Measurements from ENCODE around the gene POGK.

POGK gene

DNA sequence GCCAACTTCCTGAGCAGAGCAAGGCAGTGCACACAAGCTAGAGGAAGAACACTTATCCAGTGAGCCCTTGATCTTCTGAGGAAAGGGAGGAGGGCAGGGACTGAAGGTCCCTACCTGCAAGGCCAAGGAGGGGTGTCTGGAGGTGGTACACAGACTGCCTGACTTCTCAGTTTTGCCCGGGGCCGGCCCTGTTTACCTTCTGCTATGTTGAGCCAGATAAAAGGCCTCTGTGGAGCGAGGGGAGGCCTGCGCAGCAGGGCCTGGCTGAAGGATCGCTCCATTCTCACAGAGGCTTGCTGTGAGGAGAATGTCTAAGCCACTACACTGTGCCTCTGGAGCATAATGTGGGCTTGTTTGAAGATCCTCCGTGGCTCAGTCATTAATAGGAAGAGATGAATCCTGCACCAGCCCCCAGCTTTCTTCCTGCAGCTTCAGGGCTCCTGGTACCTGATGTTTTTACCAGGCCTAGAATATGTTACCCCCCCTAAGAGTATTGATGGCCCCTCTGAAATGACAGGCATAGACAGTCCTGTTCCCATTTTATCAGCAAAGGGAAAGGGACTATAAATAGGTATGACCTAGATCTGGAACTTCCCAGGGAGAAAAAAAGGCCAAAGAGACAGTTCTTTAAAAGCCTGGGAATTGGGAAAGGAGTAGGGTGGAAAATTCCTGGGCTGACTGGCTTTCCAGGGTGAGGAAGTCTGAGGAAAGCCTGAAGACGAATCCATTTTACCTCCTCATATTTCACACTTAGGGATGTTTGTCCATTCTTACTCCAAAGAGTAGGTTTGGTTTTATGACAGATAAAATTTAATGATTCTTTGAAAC lies 4.7 kb downstream of the POGK start:
- TF ChIP-seq CREB1 (IDR thresholded peaks at IDR 0.05; ENCODE audit: low read depth), result no peak
- no peak for TF ChIP-seq TCF12 (IDR thresholded peaks at IDR 0.05; ENCODE audit: low read depth)
- no peak for TF ChIP-seq YY1 (IDR thresholded peaks at IDR 0.05; ENCODE audit: low read depth)
- no peak for TF ChIP-seq FOXM1 (IDR thresholded peaks at IDR 0.05; ENCODE audit: borderline replicate concordance, low read depth)
- TF ChIP-seq ZBTB7A (IDR thresholded peaks at IDR 0.05; ENCODE audit: low read depth), result no peak
- TF ChIP-seq CEBPB (IDR thresholded peaks at IDR 0.05), result no peak

DNA sequence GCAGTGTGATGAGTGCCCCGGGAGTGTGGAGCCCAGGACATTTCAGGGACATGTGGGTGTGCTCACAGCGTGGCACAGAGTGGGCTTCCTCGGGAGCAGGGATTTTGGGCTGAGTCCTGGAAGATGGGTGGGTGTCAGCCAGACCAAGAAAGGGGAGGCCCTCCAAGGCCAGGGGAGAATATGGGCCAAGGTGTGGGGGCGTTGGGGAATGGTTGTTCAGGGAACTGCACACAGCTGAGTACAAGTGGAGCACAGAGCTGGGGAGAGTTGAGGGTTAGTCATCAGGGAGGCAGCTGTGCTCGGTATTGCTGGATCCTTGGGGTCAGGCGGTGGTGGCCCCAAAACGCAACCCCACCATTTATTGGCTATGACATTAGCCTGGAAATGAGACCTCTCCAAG lies 5.5 kb downstream of the POGK start:
- TF ChIP-seq RAD21 (IDR thresholded peaks at IDR 0.05; ENCODE audit: low read depth) (no peak), FOXM1 (IDR thresholded peaks at IDR 0.05; ENCODE audit: borderline replicate concordance, low read depth) (no peak), TAF1 (IDR thresholded peaks at IDR 0.05; ENCODE audit: low read depth) (no peak), NFIC (IDR thresholded peaks at IDR 0.05) (no peak), TEAD4 (IDR thresholded peaks at IDR 0.05) (no peak), CEBPB (IDR thresholded peaks at IDR 0.05) (no peak), EP300 (IDR thresholded peaks at IDR 0.05; ENCODE audit: borderline replicate concordance) (no peak), CREB1 (IDR thresholded peaks at IDR 0.05; ENCODE audit: low read depth) (no peak)
- TF ChIP-seq, protein P1, sequence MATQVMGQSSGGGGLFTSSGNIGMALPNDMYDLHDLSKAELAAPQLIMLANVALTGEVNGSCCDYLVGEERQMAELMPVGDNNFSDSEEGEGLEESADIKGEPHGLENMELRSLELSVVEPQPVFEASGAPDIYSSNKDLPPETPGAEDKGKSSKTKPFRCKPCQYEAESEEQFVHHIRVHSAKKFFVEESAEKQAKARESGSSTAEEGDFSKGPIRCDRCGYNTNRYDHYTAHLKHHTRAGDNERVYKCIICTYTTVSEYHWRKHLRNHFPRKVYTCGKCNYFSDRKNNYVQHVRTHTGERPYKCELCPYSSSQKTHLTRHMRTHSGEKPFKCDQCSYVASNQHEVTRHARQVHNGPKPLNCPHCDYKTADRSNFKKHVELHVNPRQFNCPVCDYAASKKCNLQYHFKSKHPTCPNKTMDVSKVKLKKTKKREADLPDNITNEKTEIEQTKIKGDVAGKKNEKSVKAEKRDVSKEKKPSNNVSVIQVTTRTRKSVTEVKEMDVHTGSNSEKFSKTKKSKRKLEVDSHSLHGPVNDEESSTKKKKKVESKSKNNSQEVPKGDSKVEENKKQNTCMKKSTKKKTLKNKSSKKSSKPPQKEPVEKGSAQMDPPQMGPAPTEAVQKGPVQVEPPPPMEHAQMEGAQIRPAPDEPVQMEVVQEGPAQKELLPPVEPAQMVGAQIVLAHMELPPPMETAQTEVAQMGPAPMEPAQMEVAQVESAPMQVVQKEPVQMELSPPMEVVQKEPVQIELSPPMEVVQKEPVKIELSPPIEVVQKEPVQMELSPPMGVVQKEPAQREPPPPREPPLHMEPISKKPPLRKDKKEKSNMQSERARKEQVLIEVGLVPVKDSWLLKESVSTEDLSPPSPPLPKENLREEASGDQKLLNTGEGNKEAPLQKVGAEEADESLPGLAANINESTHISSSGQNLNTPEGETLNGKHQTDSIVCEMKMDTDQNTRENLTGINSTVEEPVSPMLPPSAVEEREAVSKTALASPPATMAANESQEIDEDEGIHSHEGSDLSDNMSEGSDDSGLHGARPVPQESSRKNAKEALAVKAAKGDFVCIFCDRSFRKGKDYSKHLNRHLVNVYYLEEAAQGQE (IDR thresholded peaks at IDR 0.05; ENCODE audit: low read depth), result no peak

DNA sequence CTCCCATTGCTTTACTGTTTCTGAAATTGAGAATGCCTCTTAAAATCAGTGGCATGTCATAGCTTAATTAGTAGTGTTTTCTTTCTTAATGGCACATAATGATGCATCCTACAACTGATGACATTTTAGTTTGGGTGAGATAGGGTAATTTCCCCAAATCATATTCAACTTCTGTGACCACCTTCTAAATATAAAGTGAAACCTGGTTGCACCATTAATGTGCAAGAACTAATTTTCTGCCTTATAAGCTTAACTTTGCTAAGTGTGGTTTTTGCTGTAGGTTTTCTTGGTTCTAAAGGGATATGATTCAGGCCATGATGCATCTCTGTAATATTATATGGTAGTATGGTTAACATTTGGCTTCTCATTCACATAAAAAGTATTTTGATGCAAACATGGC lies 8.9 kb downstream of the POGK start:
- TF ChIP-seq FOXM1 (IDR thresholded peaks at IDR 0.05; ENCODE audit: borderline replicate concordance, low read depth) (no peak), RAD21 (IDR thresholded peaks at IDR 0.05; ENCODE audit: low read depth) (no peak), NFIC (IDR thresholded peaks at IDR 0.05) (no peak), CREB1 (IDR thresholded peaks at IDR 0.05; ENCODE audit: low read depth) (no peak), EP300 (IDR thresholded peaks at IDR 0.05; ENCODE audit: borderline replicate concordance) (no peak), CEBPB (IDR thresholded peaks at IDR 0.05) (no peak), TCF12 (IDR thresholded peaks at IDR 0.05; ENCODE audit: low read depth) (no peak), TEAD4 (IDR thresholded peaks at IDR 0.05) (no peak), YY1 (IDR thresholded peaks at IDR 0.05; ENCODE audit: low read depth) (no peak), TAF1 (IDR thresholded peaks at IDR 0.05; ENCODE audit: low read depth) (no peak), ZBTB7A (IDR thresholded peaks at IDR 0.05; ENCODE audit: low read depth) (no peak), EGR1 (IDR thresholded peaks at IDR 0.05) (no peak)
- TF ChIP-seq, protein P2, sequence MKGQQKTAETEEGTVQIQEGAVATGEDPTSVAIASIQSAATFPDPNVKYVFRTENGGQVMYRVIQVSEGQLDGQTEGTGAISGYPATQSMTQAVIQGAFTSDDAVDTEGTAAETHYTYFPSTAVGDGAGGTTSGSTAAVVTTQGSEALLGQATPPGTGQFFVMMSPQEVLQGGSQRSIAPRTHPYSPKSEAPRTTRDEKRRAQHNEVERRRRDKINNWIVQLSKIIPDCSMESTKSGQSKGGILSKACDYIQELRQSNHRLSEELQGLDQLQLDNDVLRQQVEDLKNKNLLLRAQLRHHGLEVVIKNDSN (IDR thresholded peaks at IDR 0.05), result no peak
- TF ChIP-seq, protein P3, sequence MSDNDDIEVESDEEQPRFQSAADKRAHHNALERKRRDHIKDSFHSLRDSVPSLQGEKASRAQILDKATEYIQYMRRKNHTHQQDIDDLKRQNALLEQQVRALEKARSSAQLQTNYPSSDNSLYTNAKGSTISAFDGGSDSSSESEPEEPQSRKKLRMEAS (IDR thresholded peaks at IDR 0.05), result no peak
- TF ChIP-seq, protein P1 (IDR thresholded peaks at IDR 0.05; ENCODE audit: low read depth), result no peak

DNA sequence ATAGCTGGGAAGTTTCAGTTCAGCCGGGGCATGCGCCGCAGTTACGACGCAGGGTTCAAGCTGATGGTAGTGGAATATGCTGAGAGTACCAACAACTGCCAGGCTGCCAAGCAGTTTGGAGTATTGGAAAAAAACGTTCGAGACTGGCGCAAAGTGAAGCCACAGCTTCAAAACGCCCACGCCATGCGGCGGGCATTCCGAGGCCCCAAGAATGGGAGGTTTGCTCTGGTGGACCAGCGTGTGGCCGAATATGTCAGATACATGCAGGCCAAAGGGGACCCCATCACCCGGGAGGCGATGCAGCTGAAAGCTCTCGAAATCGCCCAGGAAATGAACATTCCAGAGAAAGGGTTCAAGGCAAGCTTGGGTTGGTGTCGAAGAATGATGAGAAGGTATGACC lies 9.9 kb downstream of the POGK start:
- TF ChIP-seq CEBPB (IDR thresholded peaks at IDR 0.05) (no peak), YY1 (IDR thresholded peaks at IDR 0.05; ENCODE audit: low read depth) (no peak), TCF12 (IDR thresholded peaks at IDR 0.05; ENCODE audit: low read depth) (no peak), RAD21 (IDR thresholded peaks at IDR 0.05; ENCODE audit: low read depth) (no peak), ZBTB7A (IDR thresholded peaks at IDR 0.05; ENCODE audit: low read depth) (no peak), EGR1 (IDR thresholded peaks at IDR 0.05) (no peak), CREB1 (IDR thresholded peaks at IDR 0.05; ENCODE audit: low read depth) (no peak), NFIC (IDR thresholded peaks at IDR 0.05) (no peak), TAF1 (IDR thresholded peaks at IDR 0.05; ENCODE audit: low read depth) (no peak), EP300 (IDR thresholded peaks at IDR 0.05; ENCODE audit: borderline replicate concordance) (no peak)
- TF ChIP-seq, protein P1 (IDR thresholded peaks at IDR 0.05; ENCODE audit: low read depth), result no peak
- TF ChIP-seq, protein P2 (IDR thresholded peaks at IDR 0.05), result no peak
- TF ChIP-seq, protein P3 (IDR thresholded peaks at IDR 0.05), result no peak
